Memory B cell (primary cell): ENCODE measurements around the gene SIGLEC7.

Experiments
- ATAC-seq: fragments of 150-1000 bp; cut with Tn5 transposase; 2 replicates; pipeline ENCODE4 v1.10.0; 2021; ENCODE audit warnings: low read depth, mild to moderate bottlenecking, moderate library complexity
- DNase-seq, 2 donors: peaks; one replicate each; pipeline ENCODE4 v3.0.0; 2022; ENCODE audit warnings: low spot score in 2 of 2
- H3K27ac Mint-ChIP-seq: one replicate; pipeline ENCODE4 v1.8.0; 2022; ENCODE audit warnings: mild to moderate bottlenecking, moderate library complexity, mixed read lengths
- H3K27me3 Mint-ChIP-seq: one replicate; pipeline ENCODE4 v1.8.0; 2022; ENCODE audit warnings: mixed read lengths
- H3K36me3 Mint-ChIP-seq: one replicate; pipeline ENCODE4 v1.8.0; 2022; ENCODE audit warnings: mild to moderate bottlenecking, mixed read lengths
- H3K4me1 Mint-ChIP-seq: one replicate; pipeline ENCODE4 v1.8.0; 2022; ENCODE audit warnings: mixed read lengths
- H3K4me3 Mint-ChIP-seq: one replicate; pipeline ENCODE4 v1.8.0; 2022; ENCODE audit warnings: mild to moderate bottlenecking, moderate library complexity, mixed read lengths
- H3K9me3 Mint-ChIP-seq: one replicate; pipeline ENCODE4 v1.8.0; 2022; ENCODE audit warnings: mixed read lengths

SIGLEC7 gene

DNA sequence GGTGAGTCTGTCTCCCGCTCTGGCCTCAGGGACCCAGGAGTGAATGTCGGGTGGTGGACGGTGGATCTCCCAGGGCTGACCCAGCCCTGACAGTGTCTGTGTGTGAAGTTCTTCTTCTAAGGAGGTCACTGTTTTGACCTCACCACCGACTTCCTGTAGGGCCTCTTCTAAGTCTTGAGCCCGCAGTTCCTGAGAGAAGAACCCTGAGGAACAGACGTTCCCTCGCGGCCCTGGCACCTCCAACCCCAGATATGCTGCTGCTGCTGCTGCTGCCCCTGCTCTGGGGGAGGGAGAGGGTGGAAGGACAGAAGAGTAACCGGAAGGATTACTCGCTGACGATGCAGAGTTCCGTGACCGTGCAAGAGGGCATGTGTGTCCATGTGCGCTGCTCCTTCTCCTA lies at the start of gene SIGLEC7:
SIGLEC7 (plus strand) TSS at position 183 of the 400 bp plus-strand sequence; CDS start at position 252, 69 bp downstream.
- Mint-ChIP-seq H3K4me3 (no peak within 1 kb of the TSS), H3K4me1 (peaks cover 5% of the 10 kb centered on the region), H3K27me3 (peaks cover 25% of the 10 kb centered on the region), H3K9me3 (no peaks in the 10 kb centered on the region), H3K27ac (no peak within 1 kb of the TSS), H3K36me3 (no peaks in the 10 kb centered on the region)
- ATAC-seq (no peak), DNase-seq (no peak)

DNA sequence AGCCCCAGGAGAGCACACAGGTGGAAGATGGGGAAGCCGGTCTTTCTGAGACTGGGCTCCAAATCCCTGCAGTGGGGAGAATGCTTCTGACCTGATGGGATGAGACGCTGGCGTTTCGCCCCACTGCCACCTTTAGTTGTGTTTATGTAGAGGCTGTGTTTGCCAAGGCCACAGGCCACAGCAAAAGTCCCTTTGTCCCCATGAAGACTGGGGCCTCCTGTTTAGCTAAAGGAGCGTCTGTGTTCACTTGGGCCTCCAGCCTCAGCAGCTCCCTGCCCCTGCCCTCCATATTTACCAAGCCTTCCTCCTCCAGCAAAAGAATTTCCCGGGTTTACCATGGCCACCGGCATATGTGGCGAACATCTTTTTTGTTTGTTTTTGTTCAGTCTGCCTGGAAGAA lies 49.0 kb upstream of the SIGLEC7 start:
- ATAC-seq (no peak), DNase-seq (no peak)
- Mint-ChIP-seq H3K36me3 (peaks cover 9% of the 10 kb centered on the region), H3K4me1 (peaks cover 8% of the 10 kb centered on the region), H3K27me3 (no peaks in the 10 kb centered on the region), H3K9me3 (no peaks in the 10 kb centered on the region), H3K27ac (no peak overlapping the region), H3K4me3 (no peak overlapping the region)

GRCh38 chr19:51093510-51094345 lies 48.4 kb upstream of the SIGLEC7 start:
- DNase-seq, result no peak
- ATAC-seq, result no peak
- H3K36me3 Mint-ChIP-seq, result peaks cover 9% of the 10 kb centered on the region
- no peaks in the 10 kb centered on the region for H3K27me3 Mint-ChIP-seq
- no peaks in the 10 kb centered on the region for H3K9me3 Mint-ChIP-seq
- no peak overlapping the region for H3K27ac Mint-ChIP-seq
- H3K4me1 Mint-ChIP-seq, result peaks cover 8% of the 10 kb centered on the region
- no peak overlapping the region for H3K4me3 Mint-ChIP-seq

- Mint-ChIP-seq H3K4me1 (peaks cover 10% of the 10 kb centered on the region), H3K4me3 (no peak overlapping the region), H3K36me3 (peaks cover 13% of the 10 kb centered on the region), H3K27me3 (no peaks in the 10 kb centered on the region), H3K9me3 (no peaks in the 10 kb centered on the region), H3K27ac (no peak overlapping the region)
- no peak for ATAC-seq
- DNase-seq, result peak in 1 of 2 donors; percentile 30
Measured at GRCh38 chr19:51094696-51095279, 47.3 kb upstream of the SIGLEC7 start.

DNA sequence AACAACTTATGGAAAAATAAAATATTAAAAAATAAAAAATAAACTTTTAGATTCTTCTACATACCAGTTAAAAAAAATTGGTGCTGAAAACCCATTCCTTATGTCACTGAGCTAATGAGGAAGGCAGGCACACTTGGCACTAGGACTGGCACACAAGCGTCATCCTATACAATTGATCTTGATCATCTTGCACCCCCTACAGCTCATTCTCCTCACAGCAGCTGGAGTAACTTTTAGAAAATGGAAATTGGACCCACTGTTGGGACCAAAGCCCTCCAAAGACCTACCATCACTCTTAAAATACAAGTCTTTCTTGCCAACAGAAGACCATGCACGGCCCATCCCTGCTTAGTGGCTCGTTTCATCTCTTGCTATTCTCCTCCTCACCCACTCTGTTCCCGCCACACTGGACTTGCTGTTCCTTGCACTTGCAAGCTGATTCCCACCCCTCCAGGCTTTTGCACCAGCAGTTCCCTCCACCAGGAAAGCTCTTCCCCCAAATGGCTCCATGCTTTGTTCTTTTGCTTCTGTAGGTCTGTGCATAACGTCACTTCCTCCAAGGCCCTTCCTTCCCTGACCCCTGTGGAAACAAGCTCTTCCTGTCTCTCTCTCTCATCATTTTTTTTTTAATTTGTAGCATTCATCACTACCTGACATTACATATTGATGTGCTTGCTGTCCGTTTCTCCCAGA lies 45.5 kb upstream of the SIGLEC7 start:
- Mint-ChIP-seq H3K4me3 (no peak overlapping the region), H3K4me1 (peaks cover 13% of the 10 kb centered on the region), H3K36me3 (peaks cover 19% of the 10 kb centered on the region), H3K27me3 (no peaks in the 10 kb centered on the region), H3K9me3 (no peaks in the 10 kb centered on the region), H3K27ac (no peak overlapping the region)
- no peak for ATAC-seq
- no peak for DNase-seq

GRCh38 chr19:51097166-51097738 lies 44.8 kb upstream of the SIGLEC7 start:
- H3K4me1 Mint-ChIP-seq, result peaks cover 11% of the 10 kb centered on the region
- peaks cover 19% of the 10 kb centered on the region for H3K36me3 Mint-ChIP-seq
- H3K9me3 Mint-ChIP-seq, result no peaks in the 10 kb centered on the region
- ATAC-seq, result peak; percentile 59
- H3K27me3 Mint-ChIP-seq, result no peaks in the 10 kb centered on the region
- peak; percentile 44 to 51 for DNase-seq
- H3K4me3 Mint-ChIP-seq, result no peak overlapping the region
- H3K27ac Mint-ChIP-seq, result no peak overlapping the region

GRCh38 chr19:51097796-51098195 lies 44.3 kb upstream of the SIGLEC7 start:
- DNase-seq, result no peak
- H3K9me3 Mint-ChIP-seq, result no peaks in the 10 kb centered on the region
- H3K27ac Mint-ChIP-seq, result no peak overlapping the region
- H3K27me3 Mint-ChIP-seq, result no peaks in the 10 kb centered on the region
- H3K4me1 Mint-ChIP-seq, result peaks cover 11% of the 10 kb centered on the region
- no peak overlapping the region for H3K4me3 Mint-ChIP-seq
- H3K36me3 Mint-ChIP-seq, result peaks cover 24% of the 10 kb centered on the region
- no peak for ATAC-seq

- H3K9me3 Mint-ChIP-seq, result no peaks in the 10 kb centered on the region
- H3K27me3 Mint-ChIP-seq, result no peaks in the 10 kb centered on the region
- DNase-seq, result no peak
- peaks cover 11% of the 10 kb centered on the region for H3K4me1 Mint-ChIP-seq
- peaks cover 28% of the 10 kb centered on the region for H3K36me3 Mint-ChIP-seq
- H3K4me3 Mint-ChIP-seq, result no peak overlapping the region
- H3K27ac Mint-ChIP-seq, result no peak overlapping the region
- ATAC-seq, result peak; percentile 26
Measured at GRCh38 chr19:51098365-51099046, 43.6 kb upstream of the SIGLEC7 start.

DNA sequence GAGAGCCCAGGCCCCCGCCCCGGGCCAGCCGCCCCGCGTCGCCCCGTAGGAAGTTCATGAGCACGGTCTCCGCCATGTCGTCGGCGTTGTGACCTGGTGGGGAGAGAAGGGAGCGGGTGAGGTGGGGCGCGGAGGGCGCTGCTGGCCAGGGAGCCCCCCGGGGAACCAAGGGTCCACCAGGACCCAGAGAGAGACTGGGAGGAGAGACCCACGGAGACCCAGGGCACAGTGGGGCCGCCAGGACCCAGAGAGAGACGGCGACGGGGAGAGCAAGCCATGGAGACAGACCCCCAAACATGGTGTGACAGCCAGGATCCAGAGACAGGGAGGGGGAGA lies 43.1 kb upstream of the SIGLEC7 start:
- H3K9me3 Mint-ChIP-seq, result no peaks in the 10 kb centered on the region
- no peak overlapping the region for H3K4me3 Mint-ChIP-seq
- peaks cover 28% of the 10 kb centered on the region for H3K36me3 Mint-ChIP-seq
- no peak overlapping the region for H3K27ac Mint-ChIP-seq
- DNase-seq, result no peak
- H3K4me1 Mint-ChIP-seq, result peaks cover 11% of the 10 kb centered on the region
- no peaks in the 10 kb centered on the region for H3K27me3 Mint-ChIP-seq
- no peak for ATAC-seq

DNA sequence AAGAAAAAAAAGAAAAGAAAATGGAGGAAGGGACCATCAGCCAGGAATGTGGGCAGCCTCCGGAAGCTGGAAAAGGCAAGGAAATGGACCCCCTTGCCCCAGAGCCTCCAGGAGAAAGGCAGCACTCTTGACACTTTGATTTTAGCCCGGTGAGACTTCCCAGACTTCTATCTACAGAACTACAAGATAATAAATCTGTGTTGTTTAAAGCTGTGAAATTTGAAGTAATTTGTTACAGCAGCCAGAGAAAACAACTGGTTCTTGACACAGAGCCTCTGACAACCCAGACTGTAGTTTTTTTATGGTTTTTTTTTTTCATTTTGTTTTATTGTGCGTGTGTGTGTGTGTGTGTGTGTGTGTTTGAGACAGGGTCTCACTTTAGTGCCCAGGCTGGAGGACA lies 41.5 kb upstream of the SIGLEC7 start:
- Mint-ChIP-seq H3K27ac (no peak overlapping the region), H3K27me3 (no peaks in the 10 kb centered on the region), H3K4me3 (no peak overlapping the region), H3K36me3 (peaks cover 35% of the 10 kb centered on the region), H3K9me3 (no peaks in the 10 kb centered on the region), H3K4me1 (peaks cover 15% of the 10 kb centered on the region)
- DNase-seq (no peak), ATAC-seq (no peak)

- no peaks in the 10 kb centered on the region for H3K27me3 Mint-ChIP-seq
- H3K9me3 Mint-ChIP-seq, result no peaks in the 10 kb centered on the region
- no peak overlapping the region for H3K4me3 Mint-ChIP-seq
- peaks cover 22% of the 10 kb centered on the region for H3K4me1 Mint-ChIP-seq
- DNase-seq, result no peak
- peaks cover 38% of the 10 kb centered on the region for H3K36me3 Mint-ChIP-seq
- no peak overlapping the region for H3K27ac Mint-ChIP-seq
- no peak for ATAC-seq
Measured at GRCh38 chr19:51101171-51101865, 40.8 kb upstream of the SIGLEC7 start.

- H3K27me3 Mint-ChIP-seq, result no peaks in the 10 kb centered on the region
- DNase-seq, result no peak
- H3K27ac Mint-ChIP-seq, result no peak overlapping the region
- no peak for ATAC-seq
- no peak overlapping the region for H3K4me3 Mint-ChIP-seq
- H3K4me1 Mint-ChIP-seq, result peaks cover 27% of the 10 kb centered on the region
- H3K9me3 Mint-ChIP-seq, result no peaks in the 10 kb centered on the region
- H3K36me3 Mint-ChIP-seq, result peaks cover 31% of the 10 kb centered on the region
Measured at GRCh38 chr19:51102991-51103390, 39.1 kb upstream of the SIGLEC7 start.

GRCh38 chr19:51103926-51104341 lies 38.2 kb upstream of the SIGLEC7 start:
- no peak overlapping the region for H3K4me3 Mint-ChIP-seq
- DNase-seq (no peak), ATAC-seq (no peak)
- peaks cover 31% of the 10 kb centered on the region for H3K36me3 Mint-ChIP-seq
- H3K9me3 Mint-ChIP-seq, result no peaks in the 10 kb centered on the region
- H3K27ac Mint-ChIP-seq, result no peak overlapping the region
- peaks cover 27% of the 10 kb centered on the region for H3K4me1 Mint-ChIP-seq
- no peaks in the 10 kb centered on the region for H3K27me3 Mint-ChIP-seq
